Thyroid gland (tissue), 4 donors: ENCODE data around the gene OR2B6. TPM values are rescaled to one million over a fixed set of nuclear protein-coding genes. Genes with fewer than 3 reads are reported as not detected.
"Not testable (repeated sequence)": the region's sequence is repeated elsewhere in the genome, so short reads cannot be mapped to it uniquely, and the experiment has no call there.

Experiments
- DNase-seq, 2 donors: peaks; one replicate each; pipeline ENCODE4 v3.0.0-alpha.2; 2019
- H3K27ac ChIP-seq, 3 donors: fragments of 200-600 bp; sonication (generic); 1 replicate in 2 of 3; 2 replicates in 1 of 3; pipeline ENCODE4 v1.5.1; 2016 to 2019; ENCODE audit warnings: mild to moderate bottlenecking in 1 of 3, moderate library complexity in 1 of 3
- H3K27me3 ChIP-seq: fragments of 200-600 bp; sonication (generic); one replicate; pipeline ENCODE4 v1.5.1; 2019
- H3K36me3 ChIP-seq, 2 donors: fragments of 200-600 bp; sonication (generic); one replicate each; pipeline ENCODE4 v1.5.1; 2016 to 2019
- H3K4me1 ChIP-seq, 2 donors: fragments of 200-600 bp; sonication (generic); one replicate each; pipeline ENCODE4 v1.5.1; 2017 to 2019
- H3K4me3 ChIP-seq, 3 donors: fragments of 200-600 bp; sonication (generic); replicated peaks in 1 of 3; 1 replicate in 2 of 3; 2 replicates in 1 of 3; pipeline ENCODE4 v1.5.1; 2016; ENCODE audit warnings: mild to moderate bottlenecking in 1 of 3
- H3K9me3 ChIP-seq: fragments of 200-600 bp; sonication (generic); one replicate; pipeline ENCODE4 v1.5.1; 2017
- POLR2A ChIP-seq, 2 donors: fragments of 450-650 bp; IDR thresholded peaks; one replicate each; pipeline ENCODE4 v1.6.1; 2017; ENCODE audit warnings: antibody characterized with exemption in 2 of 2, mild to moderate bottlenecking in 2 of 2, moderate library complexity in 1 of 2
- WGBS, 2 donors: methylation state at CpG; one replicate each; pipeline ENCODE4 v1.1.5; 2017; 5-methylcytosine and 5-hydroxymethylcytosine counted together
- intact Hi-C: fragments of 100-400 bp; cut with DNase I; formaldehyde crosslinking; loops from one replicate; pipeline ENCODE4 v1.15.1; 2023
- total RNA-seq, 4 donors: library from RNA; depleted of rRNA; stranded (reverse); fragments of >200 nt; gene quantifications; one replicate each; pipeline ENCODE4 v1.2.3, GENCODE V29; 2016
- TF ChIP-seq, protein P1 (sequence below), 6 experiments: fragments of 200-600 bp in 3 of 6; fragments of 450-650 bp in 3 of 6; sonication (generic) in 3 of 6; IDR thresholded peaks; one replicate each; pipeline ENCODE4 v1.5.1; 2016 to 2019; ENCODE audit warnings: antibody characterized with exemption in 6 of 6, mild to moderate bottlenecking in 2 of 6, inconsistent platforms in 1 of 6, moderate library complexity in 1 of 6

Gene OR2B6
- total RNA-seq, 4 donors from 2014 or later, result not detected

DNA sequence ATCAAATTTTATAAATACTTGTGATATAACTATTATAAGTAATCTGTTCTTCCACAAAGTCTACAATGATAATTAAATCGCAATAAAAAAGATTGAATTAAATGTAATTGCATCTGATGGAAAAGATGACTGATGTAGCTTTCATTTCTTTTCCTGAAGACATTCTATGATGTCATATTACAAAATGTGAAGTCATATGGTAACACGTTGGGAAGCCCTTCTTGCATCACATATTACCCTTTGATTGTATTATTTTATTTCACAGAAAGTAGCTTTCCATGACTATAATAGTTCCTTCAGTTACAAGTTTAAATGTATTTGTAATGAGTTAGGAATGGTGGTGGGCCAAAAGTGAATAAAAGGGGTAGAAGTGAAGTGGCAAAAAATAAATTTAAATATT lies 25.8 kb upstream of the OR2B6 start:
- Histone ChIP-seq H3K4me3 (no peak overlapping the region), H3K4me1 (no peaks in the 10 kb centered on the region), H3K36me3 (no peaks in the 10 kb centered on the region), H3K27ac (no peak overlapping the region), H3K9me3 (no peaks in the 10 kb centered on the region), H3K27me3 (no peaks in the 10 kb centered on the region)
- DNase-seq, result no peak
- intact Hi-C loops, result no loop called here
- no peak for TF ChIP-seq POLR2A (IDR thresholded peaks at IDR 0.05)
- TF ChIP-seq, protein P1, sequence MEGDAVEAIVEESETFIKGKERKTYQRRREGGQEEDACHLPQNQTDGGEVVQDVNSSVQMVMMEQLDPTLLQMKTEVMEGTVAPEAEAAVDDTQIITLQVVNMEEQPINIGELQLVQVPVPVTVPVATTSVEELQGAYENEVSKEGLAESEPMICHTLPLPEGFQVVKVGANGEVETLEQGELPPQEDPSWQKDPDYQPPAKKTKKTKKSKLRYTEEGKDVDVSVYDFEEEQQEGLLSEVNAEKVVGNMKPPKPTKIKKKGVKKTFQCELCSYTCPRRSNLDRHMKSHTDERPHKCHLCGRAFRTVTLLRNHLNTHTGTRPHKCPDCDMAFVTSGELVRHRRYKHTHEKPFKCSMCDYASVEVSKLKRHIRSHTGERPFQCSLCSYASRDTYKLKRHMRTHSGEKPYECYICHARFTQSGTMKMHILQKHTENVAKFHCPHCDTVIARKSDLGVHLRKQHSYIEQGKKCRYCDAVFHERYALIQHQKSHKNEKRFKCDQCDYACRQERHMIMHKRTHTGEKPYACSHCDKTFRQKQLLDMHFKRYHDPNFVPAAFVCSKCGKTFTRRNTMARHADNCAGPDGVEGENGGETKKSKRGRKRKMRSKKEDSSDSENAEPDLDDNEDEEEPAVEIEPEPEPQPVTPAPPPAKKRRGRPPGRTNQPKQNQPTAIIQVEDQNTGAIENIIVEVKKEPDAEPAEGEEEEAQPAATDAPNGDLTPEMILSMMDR (IDR thresholded peaks at IDR 0.05), result no peak
- 85 to 92% methylated on average over 2 of the region's 2 CpGs for WGBS, 2 donors

DNA sequence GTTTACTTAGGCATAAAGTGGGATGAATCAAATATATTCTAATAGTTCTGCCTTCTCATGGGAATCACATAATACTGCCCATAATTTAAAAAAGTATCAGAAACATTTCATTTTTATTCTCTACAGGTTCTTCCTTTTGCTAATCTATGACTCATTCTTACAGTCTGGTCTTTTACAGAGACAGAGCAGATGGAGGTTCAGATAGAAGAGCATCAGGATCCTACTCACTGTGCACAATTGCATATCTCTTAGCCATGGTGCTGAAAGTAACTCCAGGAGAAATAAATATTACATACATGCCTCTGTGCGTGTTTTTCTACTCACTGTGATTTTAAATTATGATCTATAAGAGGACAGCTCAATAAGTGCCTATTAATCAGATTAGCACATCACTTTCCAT lies 16.3 kb upstream of the OR2B6 start:
- H3K9me3 ChIP-seq, result no peaks in the 10 kb centered on the region
- H3K4me3 ChIP-seq, result no peak overlapping the region
- H3K27me3 ChIP-seq, result no peaks in the 10 kb centered on the region
- intact Hi-C loops, result no loop called here
- 76 to 90% methylated on average over 1 of the region's 1 CpG for WGBS, 2 donors
- no peak overlapping the region for H3K27ac ChIP-seq
- no peak for DNase-seq
- TF ChIP-seq POLR2A (IDR thresholded peaks at IDR 0.05), result no peak
- TF ChIP-seq, protein P1 (IDR thresholded peaks at IDR 0.05), result no peak
- H3K36me3 ChIP-seq, result no peaks in the 10 kb centered on the region
- H3K4me1 ChIP-seq, result no peaks in the 10 kb centered on the region

DNA sequence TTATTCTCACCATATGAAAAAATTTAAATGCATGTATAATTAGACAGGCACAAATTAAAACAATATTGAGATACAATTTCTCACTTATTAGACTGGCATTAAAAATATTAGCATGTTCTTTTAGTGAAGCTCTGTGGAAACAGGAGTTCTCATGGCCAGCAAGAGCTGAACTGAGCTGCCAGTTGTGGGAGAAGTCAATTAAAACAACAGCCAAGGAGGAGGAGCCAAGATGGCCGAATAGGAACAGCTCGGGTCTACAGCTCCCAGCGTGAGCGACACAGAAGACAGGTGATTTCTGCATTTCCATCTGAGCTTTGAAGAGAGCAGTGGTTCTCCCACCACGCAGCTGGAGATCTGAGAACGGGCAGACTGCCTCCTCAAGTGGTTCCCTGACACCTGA lies 14.0 kb upstream of the OR2B6 start:
- H3K4me1 ChIP-seq, H3K4me3 ChIP-seq, DNase-seq, H3K27me3 ChIP-seq, H3K36me3 ChIP-seq, H3K27ac ChIP-seq, H3K9me3 ChIP-seq, intact Hi-C loops: not testable (repeated sequence)
- WGBS, 2 donors, result 38 to 41% methylated on average over 4 to 6 of the region's 6 CpGs

DNA sequence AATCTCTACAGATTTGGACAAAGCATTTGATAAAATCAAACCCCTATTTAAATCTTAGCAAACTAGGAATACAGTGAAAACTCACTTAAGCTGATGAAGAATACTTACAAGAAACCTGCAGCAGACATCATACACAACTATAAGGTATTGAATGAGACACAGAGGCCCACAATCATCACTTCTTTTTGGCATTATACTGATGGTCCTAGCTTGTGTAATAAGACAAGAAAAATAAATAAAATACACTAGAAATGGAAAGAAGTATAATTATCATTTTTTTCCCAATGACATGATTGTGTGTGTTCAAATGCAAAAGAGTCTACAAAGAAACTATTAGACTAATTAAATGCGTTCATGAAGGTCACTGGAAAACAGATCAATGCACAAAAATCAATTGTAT lies 8.8 kb upstream of the OR2B6 start:
- no peaks in the 10 kb centered on the region for H3K9me3 ChIP-seq

DNA sequence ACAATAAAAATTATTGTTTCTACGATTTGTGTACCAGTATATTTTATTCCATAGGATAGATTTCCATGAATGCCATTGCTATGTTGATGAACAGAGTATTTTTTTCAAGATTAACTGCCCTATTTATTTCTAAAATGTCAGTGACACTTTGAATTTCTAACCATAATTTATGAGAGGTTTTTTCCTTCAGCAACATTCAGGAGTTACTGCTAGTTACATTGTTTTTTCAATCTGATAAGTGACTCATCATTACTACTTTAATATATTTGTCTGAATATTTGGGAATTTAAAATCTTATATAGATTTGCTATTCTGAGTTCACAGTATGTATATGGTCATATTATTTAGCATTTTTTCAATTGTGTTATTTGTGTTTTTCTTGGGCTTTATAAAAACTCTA lies 6.0 kb upstream of the OR2B6 start:
- intact Hi-C loops, result no loop called here
- whole genome bisulfite sequencing, 2 donors, result 56 to 72% methylated on average over 1 of the region's 1 CpG
- H3K36me3 ChIP-seq, result no peaks in the 10 kb centered on the region
- H3K27ac ChIP-seq, result no peak overlapping the region
- H3K4me3 ChIP-seq, result no peak overlapping the region
- no peaks in the 10 kb centered on the region for H3K27me3 ChIP-seq
- no peak for TF ChIP-seq POLR2A (IDR thresholded peaks at IDR 0.05)
- TF ChIP-seq, protein P1 (IDR thresholded peaks at IDR 0.05), result no peak
- no peaks in the 10 kb centered on the region for H3K9me3 ChIP-seq
- no peaks in the 10 kb centered on the region for H3K4me1 ChIP-seq
- no peak for DNase-seq

More for the DNA sequence above, 8.8 kb upstream of the OR2B6 start:
- WGBS, 2 donors, result 82 to 93% methylated on average over 1 of the region's 1 CpG
- H3K27me3 ChIP-seq, result no peaks in the 10 kb centered on the region
- no peaks in the 10 kb centered on the region for H3K36me3 ChIP-seq
- intact Hi-C loops, result no loop called here
- H3K4me3 ChIP-seq, result no peak overlapping the region
- TF ChIP-seq, protein P1 (IDR thresholded peaks at IDR 0.05), result no peak
- TF ChIP-seq POLR2A (IDR thresholded peaks at IDR 0.05), result no peak
- no peak for DNase-seq
- H3K4me1 ChIP-seq, result no peaks in the 10 kb centered on the region
- no peak overlapping the region for H3K27ac ChIP-seq

DNA sequence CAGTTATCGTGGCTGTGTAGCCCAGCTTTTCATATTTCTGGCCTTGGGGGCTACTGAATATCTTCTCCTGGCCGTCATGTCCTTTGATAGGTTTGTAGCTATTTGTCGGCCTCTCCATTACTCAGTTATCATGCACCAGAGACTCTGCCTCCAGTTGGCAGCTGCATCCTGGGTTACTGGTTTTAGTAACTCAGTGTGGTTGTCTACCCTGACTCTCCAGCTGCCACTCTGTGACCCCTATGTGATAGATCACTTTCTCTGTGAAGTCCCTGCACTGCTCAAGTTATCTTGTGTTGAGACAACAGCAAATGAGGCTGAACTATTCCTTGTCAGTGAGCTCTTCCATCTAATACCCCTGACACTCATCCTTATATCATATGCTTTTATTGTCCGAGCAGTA lies 475 bp downstream of the OR2B6 start:
- WGBS, 2 donors, result 81 to 86% methylated on average over 4 of the region's 4 CpGs
- Histone ChIP-seq H3K27me3 (no peaks in the 10 kb centered on the region), H3K36me3 (no peaks in the 10 kb centered on the region), H3K4me3 (no peak overlapping the region), H3K27ac (no peak overlapping the region), H3K4me1 (no peaks in the 10 kb centered on the region), H3K9me3 (no peaks in the 10 kb centered on the region)
- DNase-seq, result no peak
- intact Hi-C loops, result no loop called here
- TF ChIP-seq, protein P1 (IDR thresholded peaks at IDR 0.05), result no peak
- TF ChIP-seq POLR2A (IDR thresholded peaks at IDR 0.05), result no peak
